Testis (tissue), 3 donors: ENCODE measurements around the gene ATL2. TPM values are rescaled to one million over a fixed set of nuclear protein-coding genes. Genes with fewer than 3 reads are reported as not detected.

ENCODE experiments used
- DNase-seq: peaks from one replicate; pipeline ENCODE4 v3.0.0-alpha.2; 2019
- H3K27ac ChIP-seq, 2 donors: fragments of 200-600 bp; sonication (generic); one replicate each; pipeline ENCODE4 v1.5.1; 2019
- H3K27me3 ChIP-seq: fragments of 200-600 bp; sonication (generic); one replicate; pipeline ENCODE4 v1.5.1; 2019
- H3K36me3 ChIP-seq: fragments of 200-600 bp; sonication (generic); one replicate; pipeline ENCODE4 v1.5.1; 2017; ENCODE audit warnings: low read depth; ENCODE audit errors: missing control alignments
- H3K4me1 ChIP-seq: fragments of 200-600 bp; sonication (generic); one replicate; pipeline ENCODE4 v1.5.1; 2019
- H3K4me3 ChIP-seq, 2 donors: fragments of 200-600 bp; sonication (generic); one replicate each; pipeline ENCODE4 v1.5.1; 2017 to 2019
- H3K9me3 ChIP-seq: fragments of 200-600 bp; sonication (generic); one replicate; pipeline ENCODE4 v1.5.1; 2017
- CTCF ChIP-seq, 3 experiments: fragments of 450-650 bp in 2 of 3; fragments of 200-600 bp in 1 of 3; sonication (generic) in 1 of 3; IDR thresholded peaks; one replicate each; pipeline ENCODE4 v1.5.1; 2016 to 2019; ENCODE audit warnings: antibody characterized with exemption in 3 of 3, mild to moderate bottlenecking in 2 of 3, moderate library complexity in 1 of 3
- POLR2A ChIP-seq: fragments of 450-650 bp; IDR thresholded peaks from one replicate; pipeline ENCODE4 v1.6.1; 2017; ENCODE audit warnings: antibody characterized with exemption, mild to moderate bottlenecking, moderate library complexity
- WGBS, 2 donors: methylation state at CpG; one replicate each; pipeline ENCODE4 v1.1.5; 2018; 5-methylcytosine and 5-hydroxymethylcytosine counted together
- intact Hi-C: fragments of 100-400 bp; cut with DNase I; formaldehyde crosslinking; loops from one replicate; pipeline ENCODE4 v1.15.1; 2023; ENCODE audit warnings: low total_unique reads
- polyA plus RNA-seq: library from polyadenylated mRNA; stranded (reverse); fragments of 350-450 nt; fragmentation: Illumina TruSeq; extraction: RNeasy Lipid Tissue Mini Kit (QIAGEN cat#74804); gene quantifications from one replicate; pipeline ENCODE4 v1.2.3, GENCODE V29; 2014; ENCODE audit warnings: low read depth, low replicate concordance; ENCODE audit not compliant: insufficient read depth
- total RNA-seq, 2 donors: library from RNA; depleted of rRNA; stranded (reverse); fragments of >200 nt; gene quantifications; one replicate each; pipeline ENCODE4 v1.2.3, GENCODE V29; 2016

Gene ATL2
- total and polyA plus RNA-seq, 3 donors from 2014 or later: 38.8 to 96.3 (median 80.9) TPM

GRCh38 chr2:38266382-38267061 lies 110.6 kb downstream of the ATL2 start:
- H3K36me3 ChIP-seq: no peaks in the 10 kb centered on the region
- DNase-seq: no peak
- H3K27ac ChIP-seq: peak overlapping the region; percentile 26 to 76
- H3K4me3 ChIP-seq: no peak overlapping the region
- no peaks in the 10 kb centered on the region for H3K9me3 ChIP-seq
- H3K4me1 ChIP-seq: peaks cover 18% of the 10 kb centered on the region
- H3K27me3 ChIP-seq: no peaks in the 10 kb centered on the region
- 78 to 95% methylated on average over 3 of the region's 3 CpGs for WGBS, 2 donors
- intact Hi-C loops: no loop called here
- no peak for TF ChIP-seq POLR2A
- TF ChIP-seq CTCF (IDR thresholded peaks at IDR 0.05): no peak

- Histone ChIP-seq H3K27ac (peak overlapping the region; percentile 26 to 76), H3K36me3 (no peaks in the 10 kb centered on the region), H3K4me1 (peaks cover 23% of the 10 kb centered on the region), H3K4me3 (no peak overlapping the region), H3K27me3 (no peaks in the 10 kb centered on the region), H3K9me3 (no peaks in the 10 kb centered on the region)
- WGBS, 2 donors: 34 to 40% methylated on average over 3 of the region's 3 CpGs
- TF ChIP-seq POLR2A (no peak), CTCF (IDR thresholded peaks at IDR 0.05) (no peak)
- DNase-seq: no peak
- intact Hi-C loops: no loop called here
Measured at GRCh38 chr2:38265461-38265860, 111.6 kb downstream of the ATL2 start.

DNA sequence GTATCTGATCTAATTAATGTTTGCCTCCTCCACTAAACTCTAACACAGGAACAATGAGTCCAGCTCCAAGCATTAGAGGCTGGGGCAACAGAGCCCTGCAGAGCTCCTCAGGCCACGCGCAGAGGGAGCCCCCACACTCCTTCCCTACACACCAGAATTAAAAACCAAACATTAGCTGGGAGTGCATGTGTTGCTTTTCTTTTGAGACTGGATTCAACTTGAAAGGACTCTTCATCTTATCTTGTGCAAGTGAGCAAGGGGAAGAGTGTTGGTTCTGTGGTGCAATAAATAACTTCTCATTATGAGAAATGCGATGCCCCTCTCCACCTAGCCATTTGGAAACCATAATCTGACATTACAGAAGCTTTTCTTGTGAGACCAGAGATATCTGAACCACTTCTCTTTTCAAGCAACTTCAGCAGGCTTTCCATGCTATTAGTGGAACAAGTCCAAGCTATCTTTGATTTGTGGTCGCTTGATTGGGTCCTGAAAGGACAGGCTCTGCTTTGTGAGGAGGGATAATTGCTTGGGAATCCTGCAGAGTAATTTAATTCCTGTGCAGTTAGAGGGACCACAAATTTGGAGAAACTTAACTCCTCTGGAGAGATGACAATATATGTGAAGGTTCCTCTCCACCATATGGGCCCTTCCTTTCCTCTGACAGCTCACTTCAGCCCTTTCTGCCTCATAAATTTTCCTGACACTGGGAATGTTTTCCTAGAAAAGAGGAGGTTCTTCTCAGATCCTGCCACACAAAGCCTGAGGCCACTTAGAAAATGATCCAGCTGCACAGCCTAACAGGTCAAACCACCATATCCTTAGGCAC lies 112.5 kb downstream of the ATL2 start:
- WGBS, 2 donors: 40 to 56% methylated on average over 4 of the region's 4 CpGs
- H3K27ac ChIP-seq: peak overlapping the region; percentile 2 to 76
- no peaks in the 10 kb centered on the region for H3K9me3 ChIP-seq
- TF ChIP-seq CTCF (IDR thresholded peaks at IDR 0.05) (no peak), POLR2A (no peak)
- H3K36me3 ChIP-seq: no peaks in the 10 kb centered on the region
- DNase-seq: no peak
- peaks cover 23% of the 10 kb centered on the region for H3K4me1 ChIP-seq
- intact Hi-C loops: no loop called here
- no peaks in the 10 kb centered on the region for H3K27me3 ChIP-seq
- no peak overlapping the region for H3K4me3 ChIP-seq

DNA sequence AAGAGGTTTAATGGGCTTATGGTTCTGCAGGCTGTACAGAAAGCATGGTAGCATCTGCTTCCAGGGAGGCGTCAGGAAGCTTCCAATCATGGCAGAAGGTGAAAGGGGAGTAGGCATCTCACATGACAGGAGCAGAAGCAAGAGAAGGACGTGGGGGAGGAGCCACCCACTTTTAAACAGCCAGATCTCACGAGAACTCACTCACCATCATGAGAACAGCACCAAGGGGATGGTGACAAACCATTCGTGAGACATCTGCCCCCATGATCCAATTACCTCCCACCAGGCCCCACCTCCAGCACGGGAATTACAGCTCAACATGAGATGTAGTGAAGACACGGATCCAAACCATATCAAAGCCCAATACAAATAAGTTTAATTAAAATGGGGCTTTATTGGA lies 113.8 kb downstream of the ATL2 start:
- intact Hi-C loops: no loop called here
- H3K4me1 ChIP-seq: peaks cover 23% of the 10 kb centered on the region
- H3K4me3 ChIP-seq: no peak overlapping the region
- TF ChIP-seq POLR2A (no peak), CTCF (IDR thresholded peaks at IDR 0.05) (no peak)
- peak overlapping the region in 1 of 2 donors; percentile 49 for H3K27ac ChIP-seq
- H3K36me3 ChIP-seq: no peaks in the 10 kb centered on the region
- WGBS, 2 donors: 85 to 89% methylated on average over 6 of the region's 6 CpGs
- no peak for DNase-seq
- no peaks in the 10 kb centered on the region for H3K27me3 ChIP-seq
- no peaks in the 10 kb centered on the region for H3K9me3 ChIP-seq
